HepG2 (cell line): ENCODE results near the gene ADAR. TPM values are rescaled to one million over a fixed set of nuclear protein-coding genes. Genes with fewer than 3 reads are reported as not detected.

Experiments
- ATAC-seq: fragments of 200-7000 bp; cut with Tn5 transposase; 3 replicates; pipeline ENCODE4 v1.9.1; 2020; ENCODE audit warnings: mild to moderate bottlenecking, moderate library complexity
- BruUV-seq: library from RNA; stranded (reverse); fragments of 400-500 nt; replicated peaks from 2 replicates; lab custom pipeline; 2021; lab: Mats Ljungman, UMichigan
- CTCF ChIA-PET: fragments of 300-600 bp; formaldehyde crosslinking; extraction: SDS; loops from one replicate; lab custom pipeline; 2021; ENCODE audit warnings: low total read pairs, inconsistent platforms, low intra/inter-chr PET ratio; lab: Yijun Ruan, JAX
- POLR2A ChIA-PET: fragments of 350-600 bp; sonication (Branson Sonifier 250); formaldehyde crosslinking; loops from one replicate; lab custom pipeline; 2020; ENCODE audit warnings: antibody characterized with exemption, inconsistent platforms; lab: Yijun Ruan, JAX
- DNase-seq: peaks from one replicate; pipeline ENCODE4 v3.0.0-alpha.2; 2015; ENCODE audit warnings: low spot score
- FAIRE-seq: peaks from 3 replicates; lab custom pipeline; 2011; peaks lifted over from hg19 to GRCh38; lab: Jason Lieb, UNC
- H2AFZ ChIP-seq: one replicate; pipeline ENCODE4 v1.6.1; 2011; ENCODE audit warnings: low read length, inconsistent platforms
- H3K27ac ChIP-seq: fragments of 300-600 bp; 3 replicates; pipeline ENCODE4 v1.8.0; 2011; ENCODE audit warnings: mixed run types, mild to moderate bottlenecking, mixed read lengths, low read length, inconsistent platforms; ENCODE audit not compliant: insufficient read depth; ENCODE audit errors: extremely low read length
- H3K27me3 ChIP-seq, 2 experiments: fragments of 200-600 bp in 1 of 2; 2 replicates in 1 of 2; 3 replicates in 1 of 2; pipeline versions ENCODE4 v1.6.0 to v1.8.0; 2011; ENCODE audit warnings: low read length in 2 of 2, mild to moderate bottlenecking in 2 of 2, moderate library complexity in 2 of 2, inconsistent platforms in 1 of 2; ENCODE audit not compliant: insufficient read depth in 2 of 2, control insufficient read depth in 1 of 2
- H3K36me3 ChIP-seq, 2 experiments: fragments of 200-600 bp in 1 of 2; replicated peaks in 1 of 2; 2 replicates in 1 of 2; 3 replicates in 1 of 2; pipeline versions ENCODE4 v1.5.1 to v1.8.0; 2011; ENCODE audit warnings: low read length in 2 of 2, inconsistent platforms in 1 of 2; ENCODE audit not compliant: insufficient read depth in 2 of 2, control insufficient read depth in 1 of 2
- H3K4me1 ChIP-seq: 2 replicates; pipeline ENCODE4 v1.5.1; 2012; ENCODE audit warnings: low read length, inconsistent platforms; ENCODE audit not compliant: insufficient read depth
- H3K4me2 ChIP-seq: 2 replicates; pipeline ENCODE4 v1.6.0; 2011; ENCODE audit warnings: low read depth, low read length, inconsistent platforms
- H3K4me3 ChIP-seq, 3 experiments: fragments of 200-600 bp in 1 of 3; sonication (generic), shearing (Covaris generic) in 1 of 3; replicated peaks in 1 of 3; 2 replicates each; pipeline ENCODE4 v1.5.1; 2011 to 2016; ENCODE audit warnings: low read length in 3 of 3, inconsistent platforms in 2 of 3, low read depth in 2 of 3, mild to moderate bottlenecking in 2 of 3, control low read depth in 1 of 3, mixed read lengths in 1 of 3; ENCODE audit not compliant: insufficient read depth in 1 of 3
- H3K79me2 ChIP-seq: one replicate; pipeline ENCODE4 v1.6.1; 2011; ENCODE audit warnings: low read length, inconsistent platforms; ENCODE audit not compliant: insufficient read depth
- H3K9ac ChIP-seq: 2 replicates; pipeline ENCODE4 v1.6.0; 2011; ENCODE audit warnings: mild to moderate bottlenecking, low read depth, low read length, inconsistent platforms; ENCODE audit not compliant: insufficient read depth
- H3K9me3 ChIP-seq: 2 replicates; pipeline ENCODE4 v1.5.1; 2012; ENCODE audit warnings: mild to moderate bottlenecking, low read length
- H4K20me1 ChIP-seq: 2 replicates; pipeline ENCODE4 v1.6.0; 2011; ENCODE audit warnings: inconsistent platforms, mild to moderate bottlenecking, low read length, moderate library complexity; ENCODE audit not compliant: insufficient read depth
- ADNP ChIP-seq: sonication (generic); formaldehyde crosslinking; IDR thresholded peaks from 2 replicates; pipeline ENCODE4 v1.4.0; 2020; ENCODE audit warnings: missing genetic modification reagents
- GPN1 ChIP-seq: sonication (generic); formaldehyde crosslinking; IDR thresholded peaks from 2 replicates; pipeline ENCODE4 v1.5.1; 2020; ENCODE audit warnings: missing genetic modification reagents, borderline replicate concordance
- MED1 ChIP-seq: sonication (generic); formaldehyde crosslinking; IDR thresholded peaks from 2 replicates; pipeline ENCODE4 v1.4.0; 2020; ENCODE audit warnings: missing genetic modification reagents
- NFE2L2 ChIP-seq: fragments of 150-350 bp; IDR thresholded peaks from 2 replicates; pipeline ENCODE4 v1.6.1; 2014; ENCODE audit warnings: low read length
- POLR2AphosphoS5 ChIP-seq: IDR thresholded peaks from 2 replicates; pipeline ENCODE4 v1.6.1; 2012; ENCODE audit warnings: low read depth, low read length
- PRMT3 ChIP-seq: sonication (generic); formaldehyde crosslinking; IDR thresholded peaks from 2 replicates; pipeline ENCODE4 v1.8.1; 2022; ENCODE audit warnings: low read depth, mild to moderate bottlenecking, moderate library complexity, missing genetic modification reagents, borderline replicate concordance
- RERE ChIP-seq: IDR thresholded peaks from 2 replicates; pipeline ENCODE4 v1.6.1; 2016; ENCODE audit warnings: low read depth, missing genetic modification reagents, missing compliant biosample characterization
- SP2 ChIP-seq: sonication (generic); formaldehyde crosslinking; IDR thresholded peaks from 2 replicates; pipeline ENCODE4 v1.5.1; 2020; ENCODE audit warnings: mild to moderate bottlenecking, missing genetic modification reagents
- TSC22D2 ChIP-seq: sonication (generic); formaldehyde crosslinking; IDR thresholded peaks from 2 replicates; pipeline ENCODE4 v1.5.1; 2020; ENCODE audit warnings: missing genetic modification reagents, mild to moderate bottlenecking, borderline replicate concordance
- YEATS4 ChIP-seq: sonication (generic); formaldehyde crosslinking; IDR thresholded peaks from 2 replicates; pipeline ENCODE4 v1.4.0; 2020; ENCODE audit warnings: missing genetic modification reagents, borderline replicate concordance
- ZNF224 ChIP-seq: sonication (generic); formaldehyde crosslinking; IDR thresholded peaks from 2 replicates; pipeline ENCODE4 v1.5.0; 2020; ENCODE audit warnings: mild to moderate bottlenecking, missing genetic modification reagents
- ZNF496 ChIP-seq: sonication (generic); formaldehyde crosslinking; IDR thresholded peaks from 2 replicates; pipeline ENCODE4 v1.8.1; 2023; ENCODE audit warnings: mild to moderate bottlenecking, moderate library complexity, missing genetic modification reagents; ENCODE audit not compliant: insufficient replicate concordance
- ZNF878 ChIP-seq: sonication (generic); formaldehyde crosslinking; IDR thresholded peaks from 2 replicates; pipeline ENCODE4 v1.8.1; 2023; ENCODE audit warnings: mild to moderate bottlenecking, missing genetic modification reagents, moderate library complexity
- WGBS: methylation state at CpG from one replicate; pipeline ENCODE4 v1.1.6; 2017; ENCODE audit warnings: low lambda C conversion rate; 5-methylcytosine and 5-hydroxymethylcytosine counted together
- in situ Hi-C: cut with HindIII; loops from 2 replicates; pipeline ENCODE4 v1.10.0; 2017; ENCODE audit warnings: low pct_unique_long_range_greater_than_20kb; ENCODE audit not compliant: extremely low pct_ligation_motif_present
- intact Hi-C: fragments of 100-400 bp; cut with micrococcal nuclease; formaldehyde crosslinking; loops from one replicate; pipeline ENCODE4 v1.10.0; 2022; ENCODE audit not compliant: unreplicated experiment
- polyA plus RNA-seq, 8 experiments: library from polyadenylated mRNA; depleted of rRNA in 3 of 8; stranded (reverse) in 7 of 8; unstranded in 1 of 8; fragments of >200 nt; fragmentation: Illumina TruSeq in 4 of 8; extraction: Trizol in 4 of 8; gene quantifications; 2 replicates each; pipeline versions ENCODE4 v1.2.1 to v1.2.3, GENCODE V29; 2011 to 2016; ENCODE audit warnings: low read depth in 4 of 8, missing spikeins in 1 of 8, mixed read lengths in 1 of 8; ENCODE audit not compliant: insufficient read depth in 1 of 8
- total RNA-seq, 5 experiments: library from RNA; depleted of rRNA; stranded (reverse); fragments of >200 nt; fragmentation: Illumina TruSeq; extraction: Trizol; gene quantifications; 2 replicates each; pipeline ENCODE4 v1.2.3, GENCODE V29; 2016; ENCODE audit warnings: low read depth in 1 of 5
- TF ChIP-seq, protein P1 (sequence below): IDR thresholded peaks from 2 replicates; pipeline ENCODE4 v1.6.1; 2012; ENCODE audit warnings: low read length, improper control_type of control experiment
- TF ChIP-seq, protein P2 (sequence below): sonication (generic); formaldehyde crosslinking; IDR thresholded peaks from 2 replicates; pipeline ENCODE4 v1.9.0; 2021; ENCODE audit warnings: missing genetic modification reagents, borderline replicate concordance

ADAR gene
- total and polyA plus RNA-seq, 2 of the 13 experiments (the other 11 are each of a cell fraction or from before 2014, with no cell fraction given): 70.8 to 86.2 TPM

DNA sequence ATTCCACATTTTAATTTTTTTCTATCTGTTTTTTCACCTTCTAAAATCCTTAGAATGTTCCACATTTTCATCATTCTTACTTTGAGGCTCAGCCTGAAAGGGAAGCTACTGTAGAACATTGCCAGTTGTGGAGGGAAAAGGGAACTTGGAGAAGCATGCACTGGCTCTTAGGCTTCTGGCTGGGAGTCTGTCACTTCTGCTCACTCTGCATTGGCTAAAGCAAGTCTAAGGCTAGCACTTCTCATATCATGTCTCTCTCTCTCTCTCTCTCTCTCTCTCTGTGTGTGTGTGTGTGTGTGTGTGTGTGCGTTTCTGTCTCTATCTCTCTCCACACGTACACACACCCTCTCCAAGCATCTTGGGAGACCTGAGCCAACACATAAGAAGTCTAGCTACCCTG is 49.6 kb upstream of the ADAR start:
- DNase-seq: no peak
- Histone ChIP-seq H3K4me3 (no peak overlapping the region), H4K20me1 (no peaks in the 10 kb centered on the region), H3K27ac (no peak overlapping the region), H3K36me3 (no peaks in the 10 kb centered on the region), H3K79me2 (no peaks in the 10 kb centered on the region), H3K9ac (no peak overlapping the region), H3K27me3 (0 out of 5 replicates have a peak, but pooled peaks cover 0 to 3% of the 10 kb centered on the region in 2 experiments), H3K4me1 (no peaks in the 10 kb centered on the region), H2AFZ (no peak overlapping the region), H3K9me3 (no peaks in the 10 kb centered on the region), H3K4me2 (no peak overlapping the region)
- POLR2A ChIA-PET: no interaction called here
- in situ Hi-C loops (no loop called here), intact Hi-C loops (no loop called here)
- no peak for ATAC-seq
- no peak for FAIRE-seq
- no TSS peak for BruUV-seq
- CTCF ChIA-PET: no interaction called here
- WGBS: 0% methylated on average over 2 of the region's 2 CpGs
- TF ChIP-seq NFE2L2 (no peak), ZNF878 (CRISPR knock-in tag) (no peak), RERE (CRISPR knock-in tag) (no peak), GPN1 (CRISPR knock-in tag) (no peak), POLR2AphosphoS5 (no peak), SP2 (CRISPR knock-in tag) (no peak), ZNF496 (CRISPR knock-in tag) (no peak), TSC22D2 (no peak), PRMT3 (CRISPR knock-in tag) (no peak), ADNP (no peak), ZNF224 (CRISPR knock-in tag) (no peak), MED1 (CRISPR knock-in tag) (no peak), YEATS4 (CRISPR knock-in tag) (no peak)
- TF ChIP-seq, protein P1, sequence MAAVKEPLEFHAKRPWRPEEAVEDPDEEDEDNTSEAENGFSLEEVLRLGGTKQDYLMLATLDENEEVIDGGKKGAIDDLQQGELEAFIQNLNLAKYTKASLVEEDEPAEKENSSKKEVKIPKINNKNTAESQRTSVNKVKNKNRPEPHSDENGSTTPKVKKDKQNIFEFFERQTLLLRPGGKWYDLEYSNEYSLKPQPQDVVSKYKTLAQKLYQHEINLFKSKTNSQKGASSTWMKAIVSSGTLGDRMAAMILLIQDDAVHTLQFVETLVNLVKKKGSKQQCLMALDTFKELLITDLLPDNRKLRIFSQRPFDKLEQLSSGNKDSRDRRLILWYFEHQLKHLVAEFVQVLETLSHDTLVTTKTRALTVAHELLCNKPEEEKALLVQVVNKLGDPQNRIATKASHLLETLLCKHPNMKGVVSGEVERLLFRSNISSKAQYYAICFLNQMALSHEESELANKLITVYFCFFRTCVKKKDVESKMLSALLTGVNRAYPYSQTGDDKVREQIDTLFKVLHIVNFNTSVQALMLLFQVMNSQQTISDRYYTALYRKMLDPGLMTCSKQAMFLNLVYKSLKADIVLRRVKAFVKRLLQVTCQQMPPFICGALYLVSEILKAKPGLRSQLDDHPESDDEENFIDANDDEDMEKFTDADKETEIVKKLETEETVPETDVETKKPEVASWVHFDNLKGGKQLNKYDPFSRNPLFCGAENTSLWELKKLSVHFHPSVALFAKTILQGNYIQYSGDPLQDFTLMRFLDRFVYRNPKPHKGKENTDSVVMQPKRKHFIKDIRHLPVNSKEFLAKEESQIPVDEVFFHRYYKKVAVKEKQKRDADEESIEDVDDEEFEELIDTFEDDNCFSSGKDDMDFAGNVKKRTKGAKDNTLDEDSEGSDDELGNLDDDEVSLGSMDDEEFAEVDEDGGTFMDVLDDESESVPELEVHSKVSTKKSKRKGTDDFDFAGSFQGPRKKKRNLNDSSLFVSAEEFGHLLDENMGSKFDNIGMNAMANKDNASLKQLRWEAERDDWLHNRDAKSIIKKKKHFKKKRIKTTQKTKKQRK: no peak
- TF ChIP-seq, protein P2, sequence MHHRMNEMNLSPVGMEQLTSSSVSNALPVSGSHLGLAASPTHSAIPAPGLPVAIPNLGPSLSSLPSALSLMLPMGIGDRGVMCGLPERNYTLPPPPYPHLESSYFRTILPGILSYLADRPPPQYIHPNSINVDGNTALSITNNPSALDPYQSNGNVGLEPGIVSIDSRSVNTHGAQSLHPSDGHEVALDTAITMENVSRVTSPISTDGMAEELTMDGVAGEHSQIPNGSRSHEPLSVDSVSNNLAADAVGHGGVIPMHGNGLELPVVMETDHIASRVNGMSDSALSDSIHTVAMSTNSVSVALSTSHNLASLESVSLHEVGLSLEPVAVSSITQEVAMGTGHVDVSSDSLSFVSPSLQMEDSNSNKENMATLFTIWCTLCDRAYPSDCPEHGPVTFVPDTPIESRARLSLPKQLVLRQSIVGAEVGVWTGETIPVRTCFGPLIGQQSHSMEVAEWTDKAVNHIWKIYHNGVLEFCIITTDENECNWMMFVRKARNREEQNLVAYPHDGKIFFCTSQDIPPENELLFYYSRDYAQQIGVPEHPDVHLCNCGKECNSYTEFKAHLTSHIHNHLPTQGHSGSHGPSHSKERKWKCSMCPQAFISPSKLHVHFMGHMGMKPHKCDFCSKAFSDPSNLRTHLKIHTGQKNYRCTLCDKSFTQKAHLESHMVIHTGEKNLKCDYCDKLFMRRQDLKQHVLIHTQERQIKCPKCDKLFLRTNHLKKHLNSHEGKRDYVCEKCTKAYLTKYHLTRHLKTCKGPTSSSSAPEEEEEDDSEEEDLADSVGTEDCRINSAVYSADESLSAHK (CRISPR knock-in tag): no peak
